Hematopoietic multipotent progenitor cell treated with erythropoietin and hydrocortisone succinate and interleukin-3 and kit ligand, for 17 days (in vitro differentiated cells): Measurements from ENCODE around the gene TNPO1.
"Not testable (repeated sequence)": the region's sequence is repeated elsewhere in the genome, so short reads cannot be mapped to it uniquely, and the experiment has no call there.

Source experiments
- DNase-seq: peaks from one replicate; pipeline ENCODE4 v3.0.0-alpha.2; 2015; ENCODE audit warnings: low spot score

Gene TNPO1

GRCh38 chr5:72934953-72935725, 118.7 kb downstream of the TNPO1 start:
- not testable (repeated sequence) for DNase-seq

DNA sequence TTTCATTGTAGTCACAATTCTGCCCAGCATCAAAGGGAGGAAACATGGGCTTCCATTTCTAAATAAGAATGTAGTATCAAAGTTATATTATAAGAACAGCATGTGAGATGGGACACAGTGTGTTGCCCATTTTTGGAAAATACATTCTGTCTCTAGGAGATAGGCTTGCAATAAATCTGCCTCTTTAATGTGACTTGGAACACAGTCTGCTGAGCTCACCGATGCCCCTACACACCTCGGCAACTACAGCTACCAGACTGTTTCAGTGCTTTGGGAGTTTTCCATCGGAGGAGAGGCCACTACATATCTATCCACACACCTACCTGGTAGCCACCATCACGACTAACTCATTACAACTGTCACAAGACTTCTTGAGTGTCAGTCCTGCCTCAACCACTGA, 120.4 kb downstream of the TNPO1 start:
- no peak for DNase-seq

DNA sequence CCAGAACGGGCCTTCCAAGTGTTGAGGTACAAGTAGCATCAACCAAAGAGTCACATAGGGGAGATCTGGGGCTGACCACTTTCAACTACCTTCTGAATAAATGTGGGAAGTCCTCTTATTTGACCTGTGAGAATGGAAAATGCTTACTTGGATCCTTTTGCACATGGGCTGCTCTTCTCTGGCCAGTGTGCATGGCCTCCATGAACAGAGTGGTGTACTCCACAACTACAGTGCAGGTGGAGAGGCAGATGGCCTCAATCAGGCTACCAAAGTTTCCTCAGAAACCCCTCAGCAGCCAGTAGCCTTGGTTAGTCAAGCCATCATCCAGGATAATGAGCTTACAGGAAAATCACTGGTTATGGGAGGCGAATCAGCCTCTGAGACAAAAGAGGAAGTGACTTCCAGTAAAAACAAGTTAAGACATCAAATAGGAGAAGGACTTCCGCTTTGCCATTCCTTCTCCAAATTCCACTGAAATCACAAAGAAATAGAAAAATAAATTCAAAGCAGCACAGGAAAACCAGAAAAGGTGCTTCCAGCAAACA, 121.1 kb downstream of the TNPO1 start:
- no peak for DNase-seq

- DNase-seq: no peak
These were observed 121.7 kb downstream of the TNPO1 start for GRCh38 chr5:72938206-72938605.

DNA sequence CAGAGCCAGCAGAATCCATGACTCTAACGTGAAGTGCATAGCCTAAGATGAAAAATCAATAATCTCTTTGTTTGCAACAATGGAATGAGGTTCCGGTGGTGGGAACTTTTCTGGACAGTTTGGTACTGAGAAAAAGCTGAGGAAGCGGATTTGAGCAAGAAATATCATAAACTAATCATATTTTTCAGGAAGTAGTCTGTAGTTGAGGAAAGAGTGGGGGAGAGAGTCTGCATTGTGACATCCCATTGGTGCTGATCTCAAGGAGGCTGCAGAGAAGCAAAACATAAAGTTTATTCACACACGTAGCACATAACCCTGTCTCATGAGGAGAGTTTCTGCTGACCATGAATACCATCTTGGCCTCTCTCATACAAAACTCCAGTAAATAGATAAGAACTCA, 123.6 kb downstream of the TNPO1 start:
- DNase-seq: no peak

- DNase-seq: no peak
These were observed 126.8 kb downstream of the TNPO1 start for GRCh38 chr5:72943307-72943706.

DNA sequence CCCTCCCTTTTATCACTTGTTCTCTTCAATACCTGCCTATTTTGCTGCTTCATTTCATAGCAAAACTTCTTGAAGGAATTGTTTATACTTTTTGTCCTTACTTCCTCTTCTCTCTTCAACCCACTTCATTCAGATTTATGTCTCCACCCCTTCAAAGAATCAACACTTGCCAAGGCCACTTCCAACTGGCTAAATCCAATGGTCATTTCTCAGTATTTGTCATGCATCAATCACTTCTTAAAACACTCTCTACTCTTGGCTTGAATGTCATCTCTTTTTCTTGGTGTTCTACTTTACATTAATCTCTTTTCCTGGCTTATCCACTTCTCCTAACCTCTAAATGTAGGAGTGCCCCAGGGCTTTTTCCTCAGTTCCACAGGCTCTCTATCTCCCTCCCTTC, 131.0 kb downstream of the TNPO1 start:
- no peak for DNase-seq

DNA sequence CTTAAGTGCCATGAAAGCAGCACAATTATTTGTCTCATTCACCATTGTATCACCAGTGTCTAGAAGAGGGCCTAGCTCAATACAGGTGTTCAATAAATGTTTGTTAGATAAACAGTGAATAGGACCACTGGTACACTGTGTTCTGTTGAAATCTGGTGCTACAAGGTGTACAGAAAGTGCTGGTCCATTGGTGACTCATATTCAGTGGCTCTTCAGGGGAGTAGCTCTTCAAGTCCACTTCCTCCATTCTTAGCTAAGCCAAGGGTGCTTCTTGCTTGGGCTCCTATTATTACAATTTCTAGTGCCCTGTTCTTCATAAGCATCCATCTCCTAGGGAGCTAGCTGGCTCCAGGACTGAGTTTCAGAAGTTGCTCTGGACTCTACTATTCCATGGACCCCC, 133.0 kb downstream of the TNPO1 start:
- DNase-seq: no peak

DNA sequence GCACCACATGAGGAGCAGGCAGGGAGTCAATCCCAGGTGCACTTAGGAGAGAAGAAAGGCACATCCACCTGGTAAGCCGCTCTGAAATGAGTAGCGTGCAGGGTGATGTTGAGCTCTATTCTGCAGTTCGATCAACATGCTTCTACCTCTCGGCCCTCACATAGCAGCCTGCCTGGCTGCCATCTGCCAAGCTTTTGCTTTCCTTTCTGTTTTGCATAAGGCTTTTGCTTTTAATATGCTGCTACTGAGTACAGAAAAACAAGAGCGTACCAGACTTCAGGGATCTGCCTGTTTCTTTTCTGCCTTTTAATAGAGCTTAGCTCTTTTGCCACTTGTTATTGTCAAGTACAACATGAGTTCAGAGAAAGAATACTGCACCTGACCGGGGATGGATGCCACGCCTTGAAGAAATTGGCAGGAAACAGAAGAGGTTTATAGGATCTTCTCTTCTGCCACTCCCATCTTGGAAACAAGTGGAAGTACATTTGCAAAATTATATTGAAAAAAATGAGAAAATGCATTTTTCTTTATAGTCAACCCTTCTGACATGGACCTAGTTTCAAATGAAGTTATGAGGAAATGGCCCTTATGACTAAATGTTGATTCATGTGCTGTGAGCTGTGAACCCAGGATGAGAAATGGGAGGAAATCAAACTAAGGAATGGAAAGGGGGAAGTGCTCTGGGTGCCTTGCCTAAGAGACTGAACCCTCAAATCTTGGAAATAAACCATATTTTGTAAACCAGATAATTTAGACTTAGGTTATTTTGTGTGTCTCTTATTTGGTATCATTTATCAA, 135.4 kb downstream of the TNPO1 start:
- peak; percentile 40 for DNase-seq

- no peak for DNase-seq
These were observed 137.9 kb downstream of the TNPO1 start for GRCh38 chr5:72954389-72954788.

DNA sequence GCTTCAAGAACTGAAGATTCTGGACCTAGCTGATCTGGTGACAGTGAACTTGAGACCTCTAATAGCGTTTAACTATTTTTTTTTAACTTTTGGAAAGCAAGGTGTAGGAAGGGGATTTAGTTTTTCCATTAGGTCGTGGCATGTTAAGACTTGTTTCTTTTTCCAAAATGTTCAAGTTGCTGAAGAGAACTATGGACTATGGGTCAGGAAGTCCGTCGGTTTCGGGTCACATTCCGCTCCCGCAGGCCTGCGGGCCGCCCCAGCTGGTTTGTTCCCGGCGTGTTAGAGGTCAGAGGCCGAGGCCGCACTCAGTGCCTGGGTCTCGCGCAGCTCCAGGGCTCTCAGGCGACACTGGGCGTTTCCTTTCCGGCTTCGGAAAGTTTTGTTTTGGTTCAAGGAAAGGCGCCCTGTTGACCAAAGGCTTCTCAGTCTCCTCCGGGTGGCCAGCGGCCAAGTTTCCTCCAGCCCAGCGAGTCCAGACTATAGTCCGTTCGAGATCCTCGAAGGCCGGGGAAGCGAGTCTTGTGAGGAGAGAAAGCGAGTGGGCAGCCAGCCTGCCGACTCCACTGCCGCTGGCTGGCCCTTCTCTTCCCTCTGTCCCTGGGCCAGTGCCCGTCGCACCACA, 138.8 kb downstream of the TNPO1 start:
- DNase-seq: no peak

DNA sequence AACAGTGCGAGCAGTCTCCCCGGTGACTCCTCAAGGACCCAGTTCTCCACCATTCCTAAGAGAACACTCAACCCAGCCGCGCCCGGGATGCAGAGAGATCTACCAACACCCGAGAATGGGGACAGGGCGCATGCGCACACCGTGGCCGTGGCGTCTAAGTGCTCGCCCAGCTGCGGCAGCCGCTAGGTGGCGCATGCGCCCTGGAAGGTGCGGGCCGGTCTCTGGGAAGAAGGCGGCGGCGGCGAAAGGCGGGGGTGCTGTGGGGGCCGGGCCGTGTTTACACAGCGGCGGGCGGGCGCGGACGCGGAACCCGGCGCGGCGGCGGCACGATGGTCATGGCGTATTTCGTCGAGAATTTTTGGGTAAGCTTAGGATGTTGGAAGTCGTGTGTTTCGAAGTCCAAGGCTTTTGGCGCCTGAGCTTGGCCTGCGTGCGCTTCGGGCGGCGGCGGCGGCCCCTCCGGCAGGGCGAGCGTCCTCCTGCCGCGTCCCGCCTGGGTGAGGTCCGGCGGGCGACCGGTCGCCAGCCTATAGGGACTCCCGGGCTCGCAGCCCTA, 139.4 kb downstream of the TNPO1 start, which contains the start of gene FCHO2:
FCHO2 (plus strand) TSS at position 274 of the 556 bp plus-strand sequence; CDS start at position 330, 56 bp downstream.
- DNase-seq: peak; percentile 100

DNA sequence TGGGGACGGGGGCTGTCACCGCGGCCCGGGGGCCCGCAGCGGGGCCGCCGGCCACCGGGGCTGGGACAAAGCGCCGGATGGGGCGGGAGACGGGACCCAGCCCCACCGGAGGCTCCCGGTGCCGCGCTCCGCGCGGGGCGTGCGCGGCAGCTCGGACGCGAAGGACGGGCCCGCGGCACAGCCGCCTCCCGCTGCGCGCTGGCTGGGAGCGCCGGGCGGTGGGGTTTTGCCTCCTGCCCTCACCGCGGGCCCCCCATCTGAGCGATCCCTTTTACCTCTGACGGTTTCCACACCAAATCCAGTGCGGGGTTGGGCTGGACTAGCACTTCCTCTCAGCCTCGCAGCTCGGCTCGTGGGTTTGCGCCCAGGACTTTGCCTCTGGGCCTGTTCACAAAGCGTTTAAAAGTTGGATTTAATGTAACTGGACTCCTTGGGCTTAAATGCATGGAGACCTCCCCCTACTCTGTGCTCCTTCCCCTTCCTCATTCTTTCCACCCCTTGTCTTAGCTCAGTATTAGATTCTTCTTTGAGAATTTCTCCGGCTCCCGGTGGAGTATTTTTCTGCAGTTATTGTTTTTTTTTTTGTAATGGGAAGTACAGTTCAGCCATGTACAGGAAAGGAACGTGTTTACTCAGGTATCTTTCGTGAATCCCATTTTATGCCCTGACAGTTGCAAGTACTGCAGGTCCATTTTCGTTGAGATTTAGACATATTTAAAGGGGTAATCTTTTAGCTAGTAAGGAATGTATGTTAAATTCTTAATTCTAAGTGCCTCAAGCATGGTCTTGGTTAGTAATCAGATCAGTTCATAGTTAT, 140.1 kb downstream of the TNPO1 start:
- DNase-seq: peak; percentile 71

DNA sequence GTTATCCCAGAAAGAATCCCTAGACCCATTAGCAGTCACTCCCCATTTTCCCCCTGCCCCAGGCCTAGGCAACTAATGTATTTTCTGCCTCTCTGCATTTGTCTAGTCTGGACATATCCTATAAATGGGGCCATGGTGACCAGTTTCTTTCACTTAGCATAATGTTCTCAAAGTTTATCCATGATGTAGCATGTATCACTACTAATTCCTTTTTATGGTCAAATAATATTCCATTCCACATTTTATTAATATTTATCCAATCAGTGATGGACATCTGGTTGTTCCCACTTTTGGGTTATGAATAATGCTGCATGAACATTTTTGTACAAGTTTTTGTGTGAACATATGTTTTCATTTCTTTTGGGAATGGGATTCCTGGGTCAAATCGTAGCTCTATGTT, 140.9 kb downstream of the TNPO1 start:
- DNase-seq: peak; percentile 49

DNA sequence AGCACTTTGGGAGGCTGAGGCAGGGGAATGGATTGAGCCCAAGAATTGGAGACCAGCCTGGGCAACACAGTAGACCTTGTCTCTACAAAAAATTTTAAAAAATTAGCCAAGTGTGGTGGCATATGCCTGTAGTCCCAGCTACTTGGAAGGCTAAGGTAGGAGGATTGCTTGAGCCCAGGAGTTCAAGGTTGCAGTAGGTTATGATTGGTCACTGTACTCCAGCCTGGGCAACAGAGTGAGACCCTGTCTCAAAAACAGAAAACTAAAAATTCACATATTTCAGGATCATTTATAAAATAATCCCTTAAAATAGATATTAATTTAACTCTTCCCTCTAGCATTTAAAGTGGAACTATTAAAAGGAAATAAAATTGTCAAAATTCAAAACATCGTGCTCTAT, 142.8 kb downstream of the TNPO1 start:
- DNase-seq: no peak
